GM23338 (cell line): ENCODE measurements around the gene EGFL8. TPM values are rescaled to one million over a fixed set of nuclear protein-coding genes. Genes with fewer than 3 reads are reported as not detected.

ENCODE experiments used
- ATAC-seq: fragments of 200-7000 bp; cut with Tn5 transposase; 3 replicates; pipeline ENCODE4 v1.9.1; 2020
- DNase-seq: peaks from one replicate; pipeline ENCODE4 v3.0.0-alpha.2; 2015; ENCODE audit warnings: low spot score
- H2AFZ ChIP-seq: fragments of 200-600 bp; sonication (generic); 2 replicates; pipeline ENCODE4 v1.8.0; 2016; ENCODE audit warnings: antibody characterized with exemption, mild to moderate bottlenecking, moderate library complexity
- H3F3A ChIP-seq: fragments of 200-600 bp; sonication (generic); replicated peaks from 2 replicates; pipeline ENCODE4 v1.8.0; 2017; ENCODE audit warnings: antibody characterized with exemption, mixed run types, low read depth
- H3K27ac ChIP-seq: fragments of 200-600 bp; sonication (generic); 2 replicates; pipeline ENCODE4 v1.6.1; 2016; ENCODE audit warnings: low read depth
- H3K27me3 ChIP-seq: fragments of 200-600 bp; sonication (generic); 2 replicates; pipeline ENCODE4 v1.8.0; 2016; ENCODE audit warnings: mild to moderate bottlenecking, mixed run types, moderate library complexity; ENCODE audit not compliant: insufficient read depth
- H3K36me3 ChIP-seq: fragments of 200-600 bp; sonication (generic); 2 replicates; pipeline ENCODE4 v1.8.0; 2016; ENCODE audit warnings: mild to moderate bottlenecking; ENCODE audit not compliant: insufficient read depth
- H3K4me1 ChIP-seq: fragments of 200-600 bp; sonication (generic); 2 replicates; pipeline ENCODE4 v1.8.0; 2016; ENCODE audit warnings: mild to moderate bottlenecking, moderate library complexity; ENCODE audit not compliant: insufficient read depth
- H3K4me2 ChIP-seq: fragments of 200-600 bp; sonication (generic); 2 replicates; pipeline ENCODE4 v1.7.1; 2017; ENCODE audit warnings: mixed run types
- H3K4me3 ChIP-seq: fragments of 200-600 bp; sonication (generic); 2 replicates; pipeline ENCODE4 v1.6.1; 2016; ENCODE audit warnings: mixed run types
- H3K79me2 ChIP-seq: fragments of 200-600 bp; sonication (generic); replicated peaks from 2 replicates; pipeline ENCODE4 v1.8.0; 2017; ENCODE audit warnings: mild to moderate bottlenecking; ENCODE audit not compliant: insufficient read depth
- H3K9me2 ChIP-seq: fragments of 200-600 bp; sonication (generic); 2 replicates; pipeline ENCODE4 v1.8.0; 2017; ENCODE audit not compliant: insufficient read depth
- H4K20me1 ChIP-seq: fragments of 200-600 bp; sonication (generic); replicated peaks from 2 replicates; pipeline ENCODE4 v1.8.0; 2017; ENCODE audit warnings: mild to moderate bottlenecking; ENCODE audit not compliant: insufficient read depth
- H3K27ac Mint-ChIP-seq: 2 replicates; pipeline ENCODE4 v1.8.0; 2020; ENCODE audit warnings: inconsistent platforms, mild to moderate bottlenecking, moderate library complexity, mixed read lengths
- H3K27me3 Mint-ChIP-seq: 3 replicates; pipeline ENCODE4 v1.8.0; 2022; ENCODE audit warnings: low read depth, mild to moderate bottlenecking, moderate library complexity, mixed read lengths, inconsistent platforms; ENCODE audit not compliant: insufficient read depth, poor library complexity
- H3K36me3 Mint-ChIP-seq: 3 replicates; pipeline ENCODE4 v1.8.0; 2021; ENCODE audit warnings: low read depth, mild to moderate bottlenecking, inconsistent platforms, moderate library complexity, mixed read lengths
- H3K4me1 Mint-ChIP-seq: 3 replicates; pipeline ENCODE4 v1.8.0; 2020; ENCODE audit warnings: mild to moderate bottlenecking, inconsistent platforms, mixed read lengths
- H3K4me3 Mint-ChIP-seq: 3 replicates; pipeline ENCODE4 v1.8.0; 2021; ENCODE audit warnings: moderate library complexity, mild to moderate bottlenecking, inconsistent platforms, mixed read lengths
- H3K9me3 Mint-ChIP-seq: 3 replicates; pipeline ENCODE4 v1.8.0; 2020; ENCODE audit warnings: moderate library complexity, mild to moderate bottlenecking, inconsistent platforms, mixed read lengths
- CTCF ChIP-seq, 2 experiments: fragments of 200-600 bp in 1 of 2; sonication (generic) in 1 of 2; conservative IDR thresholded peaks; 2 replicates each; pipeline versions ENCODE4 v1.5.1 to v1.6.1; 2016 to 2017; ENCODE audit warnings: antibody characterized with exemption in 2 of 2, low read depth in 2 of 2, mild to moderate bottlenecking in 2 of 2, moderate library complexity in 1 of 2
- ETS1 ChIP-seq: IDR thresholded peaks from 2 replicates; pipeline ENCODE4 v1.6.1; 2016; ENCODE audit warnings: antibody characterized with exemption
- EZH2phosphoT487 ChIP-seq: fragments of 200-600 bp; sonication (generic); IDR thresholded peaks from one replicate; pipeline ENCODE4 v1.8.1; 2018; ENCODE audit warnings: antibody characterized with exemption; ENCODE audit not compliant: unreplicated experiment
- JUNB ChIP-seq: IDR thresholded peaks from one replicate; pipeline ENCODE4 v1.6.1; 2016; ENCODE audit warnings: antibody characterized with exemption; ENCODE audit not compliant: unreplicated experiment
- NANOG ChIP-seq: IDR thresholded peaks from 2 replicates; pipeline ENCODE4 v1.6.1; 2016; ENCODE audit warnings: antibody characterized with exemption, borderline replicate concordance
- POLR2AphosphoS5 ChIP-seq: IDR thresholded peaks from 2 replicates; pipeline ENCODE4 v1.6.1; 2016; ENCODE audit warnings: antibody characterized with exemption, low read depth
- REST ChIP-seq: IDR thresholded peaks from one replicate; pipeline ENCODE4 v1.6.1; 2018; ENCODE audit warnings: antibody characterized with exemption; ENCODE audit not compliant: unreplicated experiment
- STAT1 ChIP-seq: IDR thresholded peaks from one replicate; pipeline ENCODE4 v1.6.1; 2016; ENCODE audit warnings: antibody characterized with exemption; ENCODE audit not compliant: unreplicated experiment
- ZNF114 ChIP-seq: fragments of 250-450 bp; sonication (Bioruptor Pico); IDR thresholded peaks from 2 replicates; pipeline ENCODE4 v1.5.0; 2020; ENCODE audit warnings: mild to moderate bottlenecking, moderate library complexity
- ZNF331 ChIP-seq: fragments of 250-450 bp; sonication (Bioruptor Pico); IDR thresholded peaks from 2 replicates; pipeline ENCODE4 v1.5.0; 2020; ENCODE audit warnings: low read depth, mild to moderate bottlenecking, moderate library complexity
- ZNF462 ChIP-seq: fragments of 250-450 bp; sonication (Bioruptor Pico); IDR thresholded peaks from 2 replicates; pipeline ENCODE4 v1.5.0; 2020; ENCODE audit warnings: mild to moderate bottlenecking, moderate library complexity
- polyA plus RNA-seq: library from polyadenylated mRNA; unstranded; fragments of >200 nt; fragmentation: Nextera tagmentation; extraction: Ambion mirVana; gene quantifications from 2 replicates; pipeline ENCODE4 v1.2.1, GENCODE V29; 2016
- total RNA-seq: library from RNA; depleted of rRNA; stranded (reverse); fragments of >200 nt; shearing (Covaris generic); gene quantifications from 2 replicates; pipeline ENCODE4 v1.2.3, GENCODE V29; 2014

EGFL8 gene
- total and polyA plus RNA-seq, 2 experiments from 2014 or later = 6.1 to 7.4 TPM

DNA sequence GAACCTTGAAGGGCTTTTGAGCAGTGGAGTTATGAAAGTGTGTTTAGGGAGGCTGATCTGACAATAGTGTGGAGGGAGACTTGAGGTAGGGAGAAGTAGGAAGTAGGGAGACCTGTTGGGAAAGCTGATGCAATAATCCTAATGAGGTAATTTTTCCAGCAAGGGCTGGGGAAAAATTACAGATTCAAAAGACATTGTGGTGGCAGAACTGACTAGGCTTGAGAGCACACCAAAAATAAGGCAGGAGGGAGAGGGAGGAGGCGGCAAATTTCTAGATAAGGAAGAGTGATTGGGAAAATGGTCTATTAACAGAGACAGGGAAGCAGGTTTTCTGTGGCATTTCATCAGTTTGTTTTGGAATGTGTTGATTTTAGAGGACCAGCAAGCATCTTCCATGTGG, 18.1 kb upstream of the EGFL8 start:
- Histone ChIP-seq H3K9me2 (no peaks in the 10 kb centered on the region; the same call in 1 of the 2 replicates), H3K36me3 (no peaks in the 10 kb centered on the region), H3K79me2 (no peaks in the 10 kb centered on the region), H3K4me1 (peaks cover 25% of the 10 kb centered on the region), H3K4me2 (peak overlapping the region; percentile 45), H3K27ac (no peak overlapping the region), H4K20me1 (0 out of 2 replicates have a peak, but pooled peaks cover 4% of the 10 kb centered on the region), H3K4me3 (no peak overlapping the region), H3K27me3 (peaks cover 25% of the 10 kb centered on the region), H2AFZ (no peak overlapping the region), H3F3A (peaks cover 8% of the 10 kb centered on the region)
- peaks cover 41% of the 10 kb centered on the region for H3K4me1 Mint-ChIP-seq
- H3K27me3 Mint-ChIP-seq = peaks cover 22% of the 10 kb centered on the region
- H3K27ac Mint-ChIP-seq = peak overlapping the region; percentile 79
- no peak for TF ChIP-seq ZNF114 (CRISPR knock-in tag)
- no peak for TF ChIP-seq POLR2AphosphoS5
- TF ChIP-seq ETS1 = no peak
- TF ChIP-seq ZNF331 (CRISPR knock-in tag) = no peak
- TF ChIP-seq EZH2phosphoT487 = no peak
- no peak for TF ChIP-seq CTCF (conservative IDR thresholded peaks at IDR 0.05; ENCODE audit: low read depth in 2 of 2)
- no peak for TF ChIP-seq STAT1
- no peak for TF ChIP-seq NANOG
- no peak for TF ChIP-seq JUNB
- TF ChIP-seq ZNF462 = no peak
- TF ChIP-seq REST = no peak
- no peak for DNase-seq
- no peaks in the 10 kb centered on the region for H3K36me3 Mint-ChIP-seq
- no peaks in the 10 kb centered on the region; the same call in 2 of the 3 replicates for H3K9me3 Mint-ChIP-seq
- no peak for ATAC-seq
- peak overlapping the region; percentile 29 for H3K4me3 Mint-ChIP-seq
